Activated CD8-positive, alpha-beta memory T cell treated with anti-CD3 and anti-CD28 coated beads for 36 hours (primary cell): ENCODE measurements around the gene STK26. TPM values are rescaled to one million over a fixed set of nuclear protein-coding genes. Genes with fewer than 3 reads are reported as not detected.

ENCODE experiments used
- total RNA-seq, 2 experiments: library from RNA; stranded (reverse); gene quantifications; one replicate each; pipeline ENCODE4 v1.2.3, GENCODE V29; 2021

STK26 gene
- total RNA-seq, 2 experiments from 2014 or later, result 61.8 to 62.8 TPM

Other genes starting within 250 kb of the STK26 start
- gene FRMD7, start 104.7 kb downstream of the STK26 start, total RNA-seq, result not detected
- gene RAP2C, start 196.1 kb downstream of the STK26 start, total RNA-seq, result 10 to 100 TPM; 28.1 to 30.8 TPM